Activated CD4-positive, CD25-positive, alpha-beta regulatory T cell treated with anti-CD3 and anti-CD28 coated beads, Interleukin-2, amount 50 U/mL, for 72 hours (primary cell): ENCODE measurements around the gene ZNF148.

ENCODE experiments used
- DNase-seq: peaks from one replicate; pipeline ENCODE4 v3.0.0; 2021

Gene ZNF148

DNA sequence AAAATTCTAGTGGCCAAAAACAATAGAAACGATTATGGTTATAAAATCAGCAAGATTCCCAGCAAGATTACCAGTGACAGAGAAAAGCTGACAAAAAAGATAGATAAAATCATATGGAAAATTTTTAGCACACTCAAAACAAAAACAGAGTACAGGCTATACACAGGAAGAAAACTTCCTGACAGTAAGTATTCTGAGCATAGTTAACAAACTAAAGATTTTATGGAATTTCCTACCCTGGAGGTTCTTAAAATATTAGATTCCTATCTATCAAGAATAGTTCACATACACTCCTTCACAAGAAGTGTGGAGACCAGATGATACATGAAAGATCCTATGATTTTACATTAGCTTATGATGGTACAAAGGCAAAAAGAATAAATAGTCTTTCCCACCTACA is 50.8 kb downstream of the ZNF148 start:
- no peak for DNase-seq

DNA sequence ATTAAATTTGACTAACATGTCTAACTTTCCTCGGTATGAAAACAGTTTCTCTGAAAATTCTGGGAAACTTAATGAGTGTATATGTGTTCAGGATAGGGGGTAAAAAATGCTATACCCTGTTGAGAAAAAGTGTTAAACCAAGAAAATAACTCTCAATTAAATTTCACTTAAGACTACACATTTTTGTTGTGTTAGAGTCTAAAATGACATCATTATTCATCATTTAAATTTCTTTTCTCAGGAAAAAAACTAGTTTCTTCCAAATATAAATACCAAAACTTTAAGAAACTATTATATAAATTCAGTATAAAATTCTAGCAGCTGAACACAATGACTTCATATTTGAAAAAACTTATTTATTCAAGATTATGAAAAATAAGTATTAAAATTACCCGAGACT is 52.2 kb downstream of the ZNF148 start:
- no peak for DNase-seq

DNA sequence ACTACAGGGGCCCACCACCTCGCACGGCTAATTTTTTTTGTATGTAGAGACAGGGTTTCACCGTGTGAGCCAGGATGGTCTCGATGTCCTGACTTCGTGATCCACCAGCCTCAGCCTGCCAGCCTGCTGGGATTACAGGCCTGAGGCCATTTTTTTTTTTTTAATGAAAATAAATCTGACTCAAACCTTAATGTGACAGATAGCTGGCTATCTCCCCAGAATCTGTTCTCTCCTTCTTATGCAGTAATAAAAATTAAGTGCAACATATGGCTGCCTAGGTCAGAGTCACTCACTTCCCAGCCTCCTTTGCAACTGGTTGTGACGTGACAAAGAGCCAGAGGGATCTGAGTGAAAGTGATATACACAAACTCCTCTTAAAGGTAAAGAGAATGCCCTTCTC is 53.0 kb downstream of the ZNF148 start:
- no peak for DNase-seq

DNA sequence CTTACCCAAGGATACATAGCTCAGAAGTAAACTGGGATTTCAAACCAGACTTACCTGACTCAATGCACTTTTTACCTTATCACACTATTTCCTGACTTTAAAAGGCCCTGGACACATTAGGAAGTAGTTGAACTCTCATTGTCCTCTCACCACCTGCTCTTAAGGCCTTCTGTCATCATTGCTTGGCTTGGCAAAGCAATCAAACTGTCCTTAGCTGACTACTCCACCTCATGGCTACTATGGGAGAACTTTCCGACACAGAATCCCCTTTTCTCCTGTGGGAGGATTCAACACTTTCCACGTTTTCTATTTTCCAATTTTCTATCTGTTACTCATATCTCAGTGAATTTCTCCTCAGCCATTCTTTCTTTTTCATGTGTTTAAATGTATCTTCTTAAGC is 55.4 kb downstream of the ZNF148 start:
- no peak for DNase-seq

DNA sequence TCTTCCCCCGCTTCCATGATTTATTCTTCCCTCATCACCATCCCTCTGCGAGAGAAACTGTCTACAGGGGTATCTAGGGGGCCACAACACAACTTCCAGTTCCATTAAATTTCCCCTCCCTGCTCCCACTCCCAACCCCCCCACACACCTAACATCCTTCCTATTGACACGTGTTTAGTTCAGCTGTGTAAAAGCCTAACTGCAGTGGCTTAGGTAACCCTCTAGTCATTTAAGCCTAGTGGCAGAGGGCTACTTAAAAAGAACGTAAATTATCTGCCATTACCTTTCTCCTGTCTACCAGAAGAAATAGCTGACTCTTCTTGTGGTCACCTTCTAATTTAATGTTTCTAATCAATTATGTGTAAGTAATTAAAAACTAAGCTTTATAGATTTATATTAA is 56.3 kb downstream of the ZNF148 start:
- DNase-seq: no peak

DNA sequence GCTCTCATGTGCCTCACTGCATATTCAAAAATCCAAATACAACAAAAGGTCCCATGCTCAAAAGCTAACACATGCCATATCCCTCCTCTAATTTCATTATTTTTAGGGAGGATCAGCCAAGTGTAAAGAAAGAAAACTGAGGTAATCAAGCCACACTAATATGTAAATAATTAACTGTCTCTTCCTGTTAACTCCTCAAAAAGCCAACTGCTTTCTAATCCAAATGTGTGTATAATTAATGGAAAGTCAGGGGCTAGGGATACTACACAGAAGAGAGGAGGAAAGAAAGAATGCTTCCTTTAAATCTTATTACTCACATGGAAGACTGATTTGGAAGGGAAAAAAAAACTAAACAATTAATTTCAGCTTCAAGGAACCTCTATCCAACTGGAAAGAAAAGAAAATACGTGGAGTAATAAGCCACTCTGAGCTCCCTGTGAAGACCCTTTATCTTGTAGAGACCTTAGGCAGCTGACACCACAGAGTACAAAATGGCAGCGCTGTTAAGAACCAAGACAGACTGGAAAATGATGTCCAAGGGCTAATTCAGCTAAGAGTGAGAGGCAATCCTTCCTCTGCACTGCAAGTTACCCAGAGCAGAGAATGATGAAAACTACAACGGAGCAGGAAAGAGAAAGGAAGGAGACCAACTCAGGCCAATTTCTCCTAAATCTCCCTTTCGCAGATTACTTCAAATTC is 56.8 kb downstream of the ZNF148 start:
- DNase-seq: no peak

DNA sequence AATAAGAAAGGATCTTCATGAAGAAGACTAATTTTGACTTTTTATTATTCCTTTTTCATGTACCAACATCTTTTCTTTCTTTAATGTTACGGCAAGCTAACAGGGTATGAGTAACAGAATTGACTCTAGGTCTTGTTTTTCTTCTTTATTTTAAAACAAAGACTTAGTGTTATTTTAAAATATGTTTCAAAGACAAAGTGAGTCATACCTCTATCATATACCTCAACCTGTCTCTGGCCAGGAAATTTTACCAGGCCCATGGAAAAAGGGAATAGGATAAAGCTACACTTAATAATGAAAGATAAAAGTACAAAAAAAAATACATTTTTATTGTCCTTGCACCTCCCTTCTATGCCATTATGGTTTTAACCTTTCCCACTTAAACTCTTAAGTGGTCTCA is 57.4 kb downstream of the ZNF148 start:
- no peak for DNase-seq

DNA sequence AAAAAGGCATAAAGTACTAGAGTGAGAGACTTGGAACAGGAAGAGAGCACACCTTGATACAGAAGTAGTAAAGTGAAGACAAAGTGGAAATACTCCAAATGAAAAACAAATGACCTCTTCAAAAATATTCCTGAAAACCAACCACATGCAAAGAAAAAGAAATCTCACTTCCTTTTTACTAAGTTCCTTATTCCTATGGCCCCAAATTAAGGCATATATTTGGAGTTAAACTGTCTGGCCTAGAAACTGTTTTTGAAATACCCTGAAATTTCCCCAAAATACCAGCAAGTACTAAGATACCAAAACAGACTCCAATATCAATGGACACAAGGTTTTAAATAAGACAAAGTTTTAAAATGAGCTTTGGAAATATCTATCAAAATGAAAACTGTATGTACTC is 58.2 kb downstream of the ZNF148 start:
- DNase-seq: no peak

DNA sequence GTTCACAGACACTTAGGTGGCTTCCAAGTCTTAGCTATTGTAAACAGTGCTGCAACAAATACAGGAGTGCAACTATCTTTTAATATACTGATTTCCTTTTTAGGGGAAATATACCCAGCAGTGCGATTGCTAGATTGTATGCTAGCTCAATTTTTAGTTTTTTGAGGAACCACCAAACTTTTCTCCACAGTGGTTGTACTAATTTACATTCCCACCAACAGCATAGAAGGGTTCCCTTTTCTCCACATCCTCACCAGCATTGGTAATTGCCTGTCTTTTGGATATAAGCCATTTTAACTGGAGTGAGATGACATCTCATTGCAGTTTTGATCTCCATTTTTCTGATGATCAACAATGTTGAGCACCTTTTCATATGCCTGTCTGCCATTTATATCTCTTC is 58.9 kb downstream of the ZNF148 start:
- DNase-seq: no peak

DNA sequence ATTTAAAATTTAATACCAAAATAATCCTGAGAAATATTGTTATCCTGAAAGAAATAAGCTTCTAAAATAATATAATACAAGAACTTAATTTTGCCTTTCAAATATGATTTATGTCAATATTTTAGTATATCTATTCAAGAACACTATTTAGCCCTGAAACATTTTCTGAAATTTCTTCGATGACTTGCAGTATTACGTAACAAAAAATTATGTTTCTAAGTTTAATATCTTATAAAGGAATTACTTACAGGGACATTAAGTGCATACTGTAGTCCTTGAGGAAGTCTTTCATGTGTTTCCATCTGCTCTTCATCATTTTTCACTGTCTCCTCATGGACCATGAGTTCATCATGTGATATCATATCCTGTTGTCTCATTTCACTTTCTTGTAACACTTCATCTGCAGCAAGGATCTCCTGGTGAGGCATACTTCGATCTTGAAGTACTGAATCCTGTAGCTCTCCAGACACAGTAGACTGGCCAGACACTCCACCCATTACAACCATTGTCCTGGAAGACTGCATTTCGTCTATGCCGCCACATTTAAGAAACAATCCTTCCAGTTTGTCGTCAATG is 62.0 kb downstream of the ZNF148 start:
- DNase-seq: no peak

DNA sequence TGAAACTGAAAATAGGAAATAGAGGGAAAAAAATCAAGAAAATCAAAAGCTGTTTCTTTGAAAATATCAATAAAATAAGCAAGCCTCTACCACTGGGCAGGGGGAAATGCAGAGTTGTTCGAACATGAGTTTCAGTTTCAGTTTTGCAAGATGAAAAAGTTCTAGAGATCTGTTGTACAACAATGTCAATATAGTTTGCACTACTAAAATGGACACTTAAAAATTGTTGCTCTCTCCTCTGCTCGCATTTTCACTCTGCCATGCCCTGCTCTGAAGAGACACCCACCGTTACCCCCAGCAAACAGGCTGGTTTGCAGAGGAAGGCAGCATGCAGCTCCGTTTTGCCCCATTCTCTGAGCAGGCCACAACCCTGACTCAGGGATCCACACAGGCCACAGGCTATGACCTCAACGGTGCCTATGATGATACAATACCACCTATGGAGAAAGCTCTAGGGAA is 64.5 kb downstream of the ZNF148 start:
- DNase-seq: peak; percentile 47

DNA sequence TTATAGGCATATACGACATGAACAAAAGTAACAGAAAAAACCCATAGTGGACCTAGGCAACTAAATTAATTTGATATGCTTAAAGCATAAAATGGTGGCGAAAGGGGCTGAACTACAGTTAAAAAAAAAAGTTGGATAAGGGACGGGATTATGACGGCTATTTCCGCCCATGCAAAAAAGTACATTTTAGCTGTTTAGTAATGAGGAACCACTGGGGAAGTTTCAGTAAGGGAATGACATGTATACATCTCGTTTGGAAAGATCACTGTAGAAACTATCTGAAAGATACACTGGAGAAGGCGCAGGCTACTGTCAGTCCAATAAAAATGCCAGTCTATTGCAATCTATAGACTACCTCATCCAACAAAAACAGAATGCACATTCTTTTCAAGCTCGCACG is 65.6 kb downstream of the ZNF148 start:
- no peak for DNase-seq

DNA sequence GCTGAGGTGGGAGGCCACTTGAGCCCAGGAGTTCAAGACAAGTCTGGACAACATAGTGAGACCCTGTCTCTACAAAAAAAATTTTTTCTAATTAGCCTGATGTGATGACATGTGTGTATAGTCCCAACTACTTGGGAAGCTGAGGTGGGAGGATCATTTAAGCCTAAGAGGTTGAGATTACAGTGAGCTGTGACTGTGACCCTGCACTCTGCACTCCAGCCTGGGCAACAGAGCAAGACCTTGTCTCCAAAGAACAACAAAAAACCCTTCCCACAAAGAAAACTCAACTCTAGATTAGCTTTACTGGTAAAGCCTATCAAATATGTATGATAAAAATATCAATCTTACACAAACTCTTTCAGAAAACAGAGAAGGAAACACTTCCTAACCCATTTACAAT is 68.5 kb downstream of the ZNF148 start:
- DNase-seq: no peak

DNA sequence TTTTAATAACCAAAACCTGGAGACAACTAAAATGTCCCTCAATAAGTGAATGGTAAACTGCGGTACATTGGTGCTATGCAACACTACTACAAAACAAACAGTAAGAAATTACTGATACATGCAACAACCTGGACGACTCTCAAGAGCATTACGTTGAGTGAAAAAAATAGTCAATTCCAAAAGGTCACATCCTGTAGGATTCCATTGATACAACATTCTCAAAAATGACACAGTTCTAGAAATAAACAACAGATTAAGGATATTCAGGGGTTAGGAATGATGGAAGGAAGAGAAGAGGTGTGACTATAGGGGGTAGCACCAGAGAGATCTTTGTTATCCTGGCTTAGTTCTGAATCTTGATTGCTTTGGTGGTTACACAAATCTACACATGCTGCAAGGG is 72.2 kb downstream of the ZNF148 start:
- DNase-seq: no peak

DNA sequence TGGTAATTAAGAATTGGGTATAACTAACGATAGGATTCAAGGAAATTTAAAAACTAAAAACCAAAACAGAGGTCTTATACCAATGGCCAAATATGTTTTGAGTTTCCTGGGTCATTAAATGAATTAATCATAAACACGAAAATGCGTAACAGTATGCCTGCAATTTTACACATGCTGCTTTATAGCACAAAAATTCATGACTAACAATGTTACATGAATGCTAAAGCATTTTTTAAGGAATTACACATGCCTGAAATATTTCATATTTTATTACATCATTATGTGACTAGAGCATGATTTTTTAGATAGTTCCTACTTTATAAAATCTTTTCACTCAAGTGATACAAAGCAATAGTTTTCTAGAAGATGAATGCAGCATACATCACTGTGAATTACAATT is 74.7 kb downstream of the ZNF148 start:
- no peak for DNase-seq

DNA sequence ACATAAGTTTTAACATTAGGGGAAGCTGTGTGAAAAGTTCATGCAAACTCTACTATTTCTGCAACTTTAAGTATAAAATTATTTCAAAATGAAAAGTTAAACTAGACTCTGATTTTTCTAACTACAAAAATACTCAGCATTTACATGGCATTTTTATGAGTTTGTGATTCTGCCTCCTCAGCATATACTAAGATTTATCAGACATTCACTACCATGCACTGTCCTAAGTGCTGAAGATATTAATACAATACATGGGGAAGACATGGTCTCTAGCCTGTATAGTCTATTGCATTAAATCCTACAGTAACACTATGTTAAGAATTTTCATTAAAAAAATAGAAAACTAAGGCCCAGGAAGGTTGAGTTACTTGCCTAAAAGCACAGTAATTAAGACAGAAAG is 80.7 kb downstream of the ZNF148 start:
- DNase-seq: no peak

DNA sequence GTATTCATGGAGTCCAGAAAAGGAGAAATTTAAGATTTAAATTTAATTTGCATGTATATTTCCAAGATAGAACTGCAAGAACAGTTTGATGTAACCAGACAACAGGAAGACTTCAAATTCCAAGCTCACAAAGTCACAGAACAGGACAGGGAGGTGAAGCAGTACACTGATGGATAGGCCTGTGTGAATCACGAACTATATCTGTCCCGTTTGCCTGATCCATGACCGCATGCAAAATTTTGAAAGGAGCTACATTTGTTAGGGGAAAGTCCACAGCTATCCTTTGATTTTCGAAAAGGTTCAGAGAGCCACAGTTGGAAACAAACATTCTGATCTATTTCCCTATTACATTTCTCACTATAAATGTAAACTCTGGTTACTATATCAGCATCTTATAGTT is 83.1 kb downstream of the ZNF148 start:
- DNase-seq: no peak

DNA sequence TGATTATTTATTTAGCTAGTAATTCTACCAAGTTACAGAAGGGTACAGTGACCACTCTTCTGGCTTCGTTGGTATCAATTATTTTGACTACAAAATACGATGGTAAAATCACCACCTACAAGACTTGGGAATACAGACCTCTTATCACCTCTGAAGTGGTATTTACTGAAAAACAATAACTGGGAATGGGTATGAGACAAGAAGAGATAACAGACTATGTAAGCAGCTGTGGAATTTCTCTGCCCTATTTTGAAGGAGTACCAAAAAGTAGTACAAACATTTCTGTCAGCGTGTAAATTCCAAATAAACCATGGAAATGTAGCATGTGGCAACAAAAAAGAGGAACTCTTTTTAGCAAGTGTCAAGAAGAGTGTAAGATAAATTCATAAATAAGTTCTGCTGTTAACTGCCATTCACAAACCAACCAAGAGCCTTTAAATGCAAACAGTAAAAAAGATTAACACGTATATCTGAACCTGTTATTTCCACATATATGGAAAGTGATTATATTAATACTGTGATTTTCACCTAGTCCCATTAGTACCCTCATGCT is 85.6 kb downstream of the ZNF148 start:
- DNase-seq: no peak

DNA sequence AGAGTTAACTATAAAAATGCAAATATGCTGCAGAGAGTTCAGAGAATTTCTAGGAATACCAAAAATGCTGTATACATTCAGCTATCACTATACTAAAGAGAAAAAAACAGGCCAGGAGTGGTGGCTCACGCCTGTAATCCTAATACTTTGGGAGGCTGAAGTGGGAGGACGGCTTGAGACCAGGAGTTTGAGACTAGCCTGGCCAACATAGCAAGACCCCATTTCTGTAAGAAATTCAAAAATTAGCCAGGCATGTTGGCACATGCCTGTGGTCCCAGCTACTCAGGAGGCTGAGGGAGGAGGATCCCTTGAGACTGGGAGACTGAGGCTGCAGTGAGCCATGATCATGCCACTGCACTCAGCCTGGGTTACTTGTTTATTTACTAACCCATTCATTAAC is 87.9 kb downstream of the ZNF148 start:
- DNase-seq: no peak

DNA sequence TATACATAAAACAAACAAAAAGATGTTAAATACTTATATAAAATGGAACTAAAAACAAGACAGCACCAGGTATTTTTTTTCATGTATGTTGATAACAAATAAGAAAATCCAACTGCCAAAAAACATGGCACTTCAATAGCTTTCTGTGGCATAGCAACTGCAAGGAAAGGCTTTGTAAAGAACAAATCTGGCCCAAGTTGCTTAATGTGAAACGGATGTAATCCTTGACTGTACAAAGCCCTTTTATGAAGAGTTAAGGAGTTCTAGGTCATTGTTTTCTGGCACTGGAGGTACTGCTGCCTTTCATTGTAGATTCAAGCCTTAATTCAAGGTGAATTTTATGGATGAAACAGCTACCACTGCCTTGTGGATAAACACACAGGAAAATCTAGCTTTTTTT is 93.7 kb downstream of the ZNF148 start:
- DNase-seq: no peak

DNA sequence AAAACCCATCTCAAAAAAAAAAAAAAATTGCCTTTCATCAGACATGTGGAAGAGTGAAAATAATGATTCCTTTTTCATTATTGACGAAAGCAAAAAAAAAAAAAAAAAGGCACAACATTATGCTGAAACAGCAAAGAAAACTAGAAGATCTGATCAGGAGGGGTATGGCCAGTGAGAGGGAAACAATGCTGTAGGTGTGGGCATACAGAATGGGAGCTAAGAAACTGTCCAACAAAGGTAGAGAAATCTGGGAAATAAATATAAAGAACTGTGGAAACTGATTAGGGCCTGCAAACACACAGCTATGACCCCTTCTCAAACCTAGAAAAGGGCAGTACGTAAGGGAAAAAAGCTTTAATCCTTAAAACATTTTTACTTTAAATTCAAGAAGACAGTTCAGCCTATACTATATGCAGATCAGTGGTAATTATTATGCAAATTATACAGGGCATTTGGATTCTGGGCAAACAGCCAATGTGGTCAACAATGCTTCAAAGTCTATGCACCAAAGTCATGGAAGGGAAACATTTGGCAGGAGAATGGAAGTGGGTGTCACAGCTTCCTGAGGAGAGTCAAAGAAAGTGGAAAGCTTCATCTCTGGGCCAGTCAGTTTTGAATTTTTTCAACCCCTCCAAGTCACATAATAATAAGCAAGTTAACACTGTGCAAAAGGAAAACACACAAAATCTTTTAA is 94.3 kb downstream of the ZNF148 start:
- DNase-seq: no peak

DNA sequence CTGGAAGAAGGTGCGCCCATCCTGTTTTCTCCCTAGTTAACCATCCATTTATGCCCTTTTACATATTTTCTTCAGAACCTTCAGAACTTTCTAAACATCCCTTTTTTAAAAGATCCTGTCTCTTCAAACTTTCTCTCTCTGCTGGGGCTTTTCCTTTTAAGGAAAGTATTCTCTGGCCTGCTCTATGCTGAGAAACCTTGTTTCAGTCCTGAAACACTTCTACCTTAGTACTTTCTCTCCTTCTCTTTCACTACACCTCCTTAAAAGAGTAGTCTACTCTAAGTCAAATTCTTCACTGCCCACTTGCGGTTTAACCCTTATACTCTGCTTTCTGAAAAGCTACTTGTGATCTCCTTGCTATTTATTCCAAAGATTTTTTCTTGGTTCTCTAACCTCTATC is 97.0 kb downstream of the ZNF148 start:
- no peak for DNase-seq

DNA sequence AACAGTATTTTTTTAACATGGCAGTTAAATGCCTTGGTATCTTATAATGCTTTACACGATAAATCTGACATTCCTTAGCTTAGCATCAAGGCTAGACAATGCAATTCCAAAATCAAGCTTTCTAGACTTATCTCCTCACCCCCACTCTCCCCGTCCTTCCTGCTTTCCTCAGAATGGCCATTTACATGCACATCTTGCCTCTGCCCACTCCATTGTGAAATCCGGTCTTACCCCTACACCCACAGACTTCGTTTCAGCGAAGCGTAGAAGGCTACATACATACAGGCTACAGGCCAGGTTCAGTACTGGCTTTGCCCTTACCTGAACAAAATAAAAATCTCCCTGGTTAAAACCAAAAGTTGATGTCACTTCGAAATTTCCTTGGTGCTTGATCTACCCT is 104.0 kb downstream of the ZNF148 start:
- no peak for DNase-seq

DNA sequence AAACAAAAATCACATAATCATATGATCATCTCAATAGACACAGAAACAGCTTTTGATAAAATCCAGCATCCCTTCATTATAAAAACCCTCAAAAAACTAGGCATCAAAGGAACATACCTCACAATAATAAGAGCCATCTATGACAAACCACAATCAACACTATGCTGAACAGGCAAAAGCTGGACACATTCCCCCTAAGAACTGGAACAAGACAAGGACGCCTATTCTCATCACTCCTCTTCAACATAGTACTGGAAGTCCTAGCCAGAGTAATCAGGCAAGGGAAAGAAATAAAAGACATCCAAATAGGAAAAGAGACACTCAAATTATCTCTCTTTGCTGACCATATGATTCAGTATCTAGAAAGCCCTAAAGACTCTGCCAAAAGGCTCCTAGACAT is 107.7 kb downstream of the ZNF148 start:
- no peak for DNase-seq
